ENCODE measurements around the gene CNTNAP5. TPM values are rescaled to one million over a fixed set of nuclear protein-coding genes. Genes with fewer than 3 reads are reported as not detected.

Gene CNTNAP5
- total and polyA plus RNA-seq, 2 of the 8 experiments (the other 6 are each of a cell fraction or from before 2014, with no cell fraction given) = 0.11 to 0.76 TPM

- FAIRE-seq = no peak
- H4K20me1 ChIP-seq (replicated peaks in 1 of 2; ENCODE audit: control insufficient read depth in 1 of 2, insufficient read depth in 2 of 2, low read length in 2 of 2) = no peaks in the 10 kb centered on the region
- no peak overlapping the region for H3K23ac ChIP-seq (ENCODE audit: insufficient read length)
- no peak overlapping the region for H2AFZ ChIP-seq (ENCODE audit: low read length)
- H3K4me3 ChIP-seq (ENCODE audit: extremely low read depth in 1 of 4, insufficient read depth in 2 of 4, low read depth in 3 of 4, low read length in 4 of 4) = no peak overlapping the region
- H3K27me3 ChIP-seq (replicated peaks in 1 of 4; ENCODE audit: control insufficient read depth in 3 of 4, extremely low read depth in 1 of 4, insufficient read depth in 3 of 4, low read length in 3 of 4) = no peaks in the 10 kb centered on the region
- POLR2A ChIA-PET (ENCODE audit: partially characterized antibody) = interaction anchor here (0.6 kb wide), 1 partner anchor 145 kb away, joined by 3 read pairs; no protein-coding TSS in a partner anchor
- CTCF ChIA-PET (ENCODE audit: partially characterized antibody) = interaction anchor here (0.8 kb wide), 1 partner anchor 21 kb away, joined by 3 read pairs; no protein-coding TSS in a partner anchor
- no peak overlapping the region for H4K5ac ChIP-seq (ENCODE audit: insufficient read length, low read depth, low read length)
- H3K4me1 ChIP-seq (replicated peaks in 1 of 4; ENCODE audit: control insufficient read depth in 3 of 4, insufficient read depth in 4 of 4, low read length in 3 of 4) = peaks cover 0 to 5% (median 3%) of the 10 kb centered on the region in 4 experiments; a peak in 2 of 7 replicates
- no peaks in the 10 kb centered on the region for H3K9me3 ChIP-seq (ENCODE audit: insufficient read depth in 2 of 2, low read depth in 1 of 2, low read length in 1 of 2)
- no peaks in the 10 kb centered on the region for H3K79me1 ChIP-seq (ENCODE audit: low read depth, low read length)
- no peak overlapping the region for H3K56ac ChIP-seq (replicated peaks; ENCODE audit: insufficient read length, low read depth, low read length)
- 54% methylated on average over 2 of the region's 2 CpGs; no CpG with 5 or more reads in 1 of the 2 experiments for WGBS, 2 experiments (ENCODE audit: extremely low coverage in 1 of 2, insufficient coverage in 1 of 2, insufficient read length in 1 of 2, insufficient replicate concordance in 2 of 2, low coverage in 1 of 2, low lambda C conversion rate in 2 of 2, missing lambda C conversion rate in 1 of 2)
- H3K36me3 ChIP-seq (ENCODE audit: control insufficient read depth in 2 of 4, insufficient read depth in 4 of 4, low read length in 3 of 4) = no peaks in the 10 kb centered on the region
- no peak overlapping the region for H3K27ac ChIP-seq (ENCODE audit: low read depth, low read length)
- no peak overlapping the region for H3K9ac ChIP-seq (replicated peaks in 1 of 4; ENCODE audit: extremely low read depth in 1 of 4, low read depth in 3 of 4, low read length in 3 of 4)
- no peak overlapping the region for H2BK20ac ChIP-seq (ENCODE audit: low read length)
- no peak overlapping the region for H3K4ac ChIP-seq (replicated peaks; ENCODE audit: insufficient read length, low read depth, low read length)
- no peak overlapping the region for H3K14ac ChIP-seq (ENCODE audit: insufficient read length)
- no peak overlapping the region for H3K4me2 ChIP-seq (ENCODE audit: insufficient read depth in 1 of 2, low read depth in 2 of 2, low read length in 2 of 2)
- H2BK12ac ChIP-seq (ENCODE audit: low read depth, low read length) = no peak overlapping the region
- H3K18ac ChIP-seq (ENCODE audit: extremely low read depth, low read length) = no peak overlapping the region
- no peak overlapping the region for H4K8ac ChIP-seq (ENCODE audit: extremely low read depth, insufficient read depth, low read length)
- no peaks in the 10 kb centered on the region for H3K23me2 ChIP-seq (ENCODE audit: low read depth, low read length)
- DNase-seq (ENCODE audit: low read depth in 1 of 2, low spot score in 2 of 2) = no peak
- no peak overlapping the region for H2BK120ac ChIP-seq (replicated peaks; ENCODE audit: low read depth, low read length)
- H2BK15ac ChIP-seq (ENCODE audit: low read length) = no peak overlapping the region
- no peaks in the 10 kb centered on the region for H3K79me2 ChIP-seq (ENCODE audit: control insufficient read depth in 1 of 2, insufficient read depth in 2 of 2, low read length in 2 of 2)
- no peak overlapping the region for H2AK5ac ChIP-seq (ENCODE audit: low read depth, low read length)
- no peak for TF ChIP-seq TAF1 (IDR thresholded peaks at IDR 0.05; ENCODE audit: low read depth, low read length)
- no peak for TF ChIP-seq ASH2L (IDR thresholded peaks at IDR 0.05; ENCODE audit: low read length)
- TF ChIP-seq MAFK (IDR thresholded peaks at IDR 0.05; ENCODE audit: low read depth, low read length) = no peak
- TF ChIP-seq HDAC6 (IDR thresholded peaks at IDR 0.05; ENCODE audit: low read depth, low read length) = no peak
- no peak for TF ChIP-seq BRCA1 (IDR thresholded peaks at IDR 0.05; ENCODE audit: low read depth, low read length)
- TF ChIP-seq FOSL1 (IDR thresholded peaks at IDR 0.05; ENCODE audit: insufficient read depth, low read depth, low read length) = no peak
- TF ChIP-seq RBBP5 (IDR thresholded peaks at IDR 0.05; ENCODE audit: borderline replicate concordance, low read depth, low read length) = no peak
- TF ChIP-seq SIX5 (IDR thresholded peaks at IDR 0.05; ENCODE audit: low read depth, low read length) = no peak
- H4K91ac ChIP-seq (replicated peaks; ENCODE audit: insufficient read length, low read length) = no peak overlapping the region
- H2BK5ac ChIP-seq (ENCODE audit: low read depth, low read length) = no peak overlapping the region
Measured at GRCh38 chr2:124112966-124113365, 87.9 kb downstream of the CNTNAP5 start.

Data from H1 (cell line).